B cell (primary cell): Measurements from ENCODE around the gene ZNF786. TPM values are rescaled to one million over a fixed set of nuclear protein-coding genes. Genes with fewer than 3 reads are reported as not detected.

ENCODE experiments used
- ATAC-seq: fragments of 200-7000 bp; cut with Tn5 transposase; one replicate; pipeline ENCODE4 v1.10.0; 2021; ENCODE audit warnings: low read depth, mild to moderate bottlenecking, moderate number of reproducible peaks, moderate library complexity
- CTCF ChIA-PET: fragments of 350-600 bp; sonication (Branson Sonifier 250); formaldehyde crosslinking; loops from one replicate; lab custom pipeline; 2021; ENCODE audit warnings: antibody characterized with exemption, inconsistent platforms; lab: Charles Lee
- POLR2A ChIA-PET: fragments of 350-600 bp; sonication (Branson Sonifier 250); formaldehyde crosslinking; loops from one replicate; lab custom pipeline; 2021; ENCODE audit warnings: antibody characterized with exemption; lab: Charles Lee
- DNase-seq: peaks from one replicate; pipeline ENCODE4 v3.0.0; 2013
- H2AFZ ChIP-seq: 2 replicates; pipeline ENCODE4 v1.6.1; 2012; ENCODE audit warnings: mild to moderate bottlenecking, low read depth, low read length; ENCODE audit not compliant: insufficient read depth, poor library complexity, severe bottlenecking
- H3K27ac ChIP-seq, 2 donors: 1 replicate in 1 of 2; 2 replicates in 1 of 2; pipeline ENCODE4 v1.5.1; 2012 to 2013; ENCODE audit warnings: low read length in 2 of 2, mild to moderate bottlenecking in 2 of 2, moderate library complexity in 1 of 2
- H3K27me3 ChIP-seq, 4 experiments: fragments of 200-600 bp in 1 of 4; sonication (generic) in 1 of 4; replicated peaks in 1 of 4; 1 replicate in 2 of 4; 2 replicates in 2 of 4; pipeline versions ENCODE4 v1.6.1 to v1.7.0; 2013 to 2016; ENCODE audit warnings: low read length in 3 of 4, mild to moderate bottlenecking in 2 of 4, mixed read lengths in 1 of 4, moderate library complexity in 1 of 4; ENCODE audit not compliant: insufficient read depth in 4 of 4, control insufficient read depth in 3 of 4; ENCODE audit errors: control extremely low read depth in 1 of 4
- H3K36me3 ChIP-seq, 2 experiments: replicated peaks in 1 of 2; 1 replicate in 1 of 2; 2 replicates in 1 of 2; pipeline versions ENCODE4 v1.6.1 to v1.7.1; 2013; ENCODE audit warnings: low read length in 1 of 2; ENCODE audit not compliant: insufficient read depth in 2 of 2, control insufficient read depth in 1 of 2; ENCODE audit errors: control extremely low read depth in 1 of 2, extremely low read depth in 1 of 2
- H3K4me1 ChIP-seq, 2 donors: fragments of 200-600 bp in 1 of 2; sonication (generic) in 1 of 2; 1 replicate in 1 of 2; 2 replicates in 1 of 2; pipeline versions ENCODE4 v1.5.1 to v1.6.1; 2013 to 2017; ENCODE audit warnings: low read length in 2 of 2; ENCODE audit not compliant: control insufficient read depth in 2 of 2, insufficient read depth in 2 of 2
- H3K4me2 ChIP-seq: replicated peaks from 2 replicates; pipeline ENCODE3; 2012; ENCODE audit warnings: mild to moderate bottlenecking, low read depth, low read length; ENCODE audit not compliant: poor library complexity, severe bottlenecking
- H3K4me3 ChIP-seq, 5 experiments: fragments of 200-600 bp in 1 of 5; sonication (generic) in 1 of 5; 1 replicate in 3 of 5; 2 replicates in 2 of 5; pipeline versions ENCODE4 v1.5.1 to v1.7.0; 2011 to 2016; ENCODE audit warnings: low read length in 4 of 5, mild to moderate bottlenecking in 4 of 5, low read depth in 2 of 5, control low read depth in 1 of 5, moderate library complexity in 1 of 5; ENCODE audit not compliant: insufficient read depth in 1 of 5; ENCODE audit errors: control extremely low read depth in 1 of 5, extremely low read depth in 1 of 5
- H3K79me2 ChIP-seq: fragments of 200-600 bp; sonication (generic); one replicate; pipeline ENCODE4 v1.6.0; 2016; ENCODE audit warnings: low read length; ENCODE audit not compliant: control insufficient read depth, insufficient read depth
- H3K9ac ChIP-seq: fragments of 200-600 bp; sonication (generic); 2 replicates; pipeline ENCODE4 v1.6.1; 2017; ENCODE audit warnings: mild to moderate bottlenecking, low read length, moderate library complexity
- H3K9me3 ChIP-seq, 3 donors: one replicate each; pipeline versions ENCODE4 v1.6.1 to v1.7.1; 2013; ENCODE audit warnings: low read length in 2 of 3; ENCODE audit not compliant: control insufficient read depth in 2 of 3, insufficient read depth in 1 of 3; ENCODE audit errors: control extremely low read depth in 1 of 3
- H4K20me1 ChIP-seq: 2 replicates; pipeline ENCODE4 v1.6.0; 2012; ENCODE audit warnings: mild to moderate bottlenecking, low read length; ENCODE audit not compliant: insufficient read depth, control insufficient read depth, poor library complexity, severe bottlenecking
- H3K27ac Mint-ChIP-seq: one replicate; pipeline ENCODE4 v1.8.0; 2021; ENCODE audit warnings: mixed read lengths
- H3K27me3 Mint-ChIP-seq: one replicate; pipeline ENCODE4 v1.8.0; 2021; ENCODE audit warnings: mixed read lengths
- H3K4me1 Mint-ChIP-seq: one replicate; pipeline ENCODE4 v1.8.0; 2021; ENCODE audit warnings: mixed read lengths
- H3K4me3 Mint-ChIP-seq: one replicate; pipeline ENCODE4 v1.8.0; 2021; ENCODE audit warnings: mixed read lengths
- H3K9me3 Mint-ChIP-seq: one replicate; pipeline ENCODE4 v1.8.0; 2022; ENCODE audit warnings: mixed read lengths; ENCODE audit not compliant: insufficient read depth
- EZH2 ChIP-seq: IDR thresholded peaks from 2 replicates; pipeline ENCODE4 v1.6.1; 2012; ENCODE audit warnings: borderline replicate concordance, low read depth, mild to moderate bottlenecking, moderate library complexity, low read length; ENCODE audit not compliant: insufficient read depth, poor library complexity, severe bottlenecking
- WGBS: methylation state at CpG from one replicate; pipeline ENCODE4 v1.1.5; 2013; ENCODE audit warnings: missing lambda C conversion rate; ENCODE audit not compliant: insufficient coverage; 5-methylcytosine and 5-hydroxymethylcytosine counted together
- intact Hi-C: fragments of 100-400 bp; cut with micrococcal nuclease; formaldehyde crosslinking; loops from one replicate; pipeline ENCODE4 v1.10.0; 2022
- polyA plus RNA-seq: library from polyadenylated mRNA; depleted of rRNA; stranded (reverse); fragments of >200 nt; gene quantifications from 2 replicates; pipeline ENCODE4 v1.2.3, GENCODE V29; 2012
- total RNA-seq, 2 donors: library from RNA; stranded (reverse); fragments of 120-200 nt in 1 of 2; gene quantifications; 1 replicate in 1 of 2; 2 replicates in 1 of 2; pipeline versions ENCODE4 v1.2.3 to v1.2.4, GENCODE V29; 2013 to 2022
- TF ChIP-seq, protein P1 (sequence below): fragments of 200-600 bp; IDR thresholded peaks from one replicate; pipeline ENCODE4 v1.8.0; 2022; ENCODE audit warnings: antibody characterized with exemption, mild to moderate bottlenecking

ZNF786 gene
- total and polyA plus RNA-seq, 2 donors (not counting 1 experiment from before 2014, with no cell fraction given), result 6.4 to 14.7 TPM

DNA sequence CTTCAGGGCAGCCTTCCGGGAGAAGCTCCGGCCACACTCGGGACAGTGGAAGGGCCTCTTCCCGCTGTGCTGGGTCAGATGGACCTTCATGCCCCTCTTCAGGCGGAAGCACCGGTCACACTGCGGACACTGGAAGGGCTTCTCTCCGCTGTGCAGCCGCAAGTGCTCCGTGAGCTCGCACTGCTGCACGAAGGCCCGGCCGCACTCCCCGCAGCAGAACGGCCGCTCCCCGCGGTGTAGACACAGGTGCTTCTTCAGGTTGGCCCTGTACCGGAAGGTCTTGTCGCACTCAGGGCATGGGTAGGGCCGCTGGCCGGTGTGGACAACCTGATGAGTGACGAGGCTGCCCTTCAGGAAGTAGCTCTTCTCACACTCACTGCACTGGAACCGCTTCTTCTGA is 14.2 kb upstream of the ZNF786 start:
- ChIA-PET CTCF (interaction anchor here (1.0 kb wide), 1 partner anchor 10 kb away, joined by 3 read pairs; no protein-coding TSS in a partner anchor), POLR2A (no interaction called here)
- Histone ChIP-seq H3K4me3 (no peak overlapping the region), H4K20me1 (no peaks in the 10 kb centered on the region), H3K79me2 (no peaks in the 10 kb centered on the region), H3K4me2 (no peak overlapping the region), H3K36me3 (no peaks in the 10 kb centered on the region), H3K27ac (no peak overlapping the region), H2AFZ (no peak overlapping the region), H3K9me3 (no peaks in the 10 kb centered on the region), H3K27me3 (no peaks in the 10 kb centered on the region), H3K4me1 (no peaks in the 10 kb centered on the region), H3K9ac (no peak overlapping the region)
- Mint-ChIP-seq H3K27me3 (no peaks in the 10 kb centered on the region), H3K9me3 (no peaks in the 10 kb centered on the region), H3K4me1 (no peaks in the 10 kb centered on the region), H3K4me3 (no peak overlapping the region), H3K27ac (no peak overlapping the region)
- ATAC-seq (no peak), DNase-seq (no peak)
- WGBS, result over 99% methylated on average over 25 of the region's 25 CpGs
- TF ChIP-seq, protein P1, sequence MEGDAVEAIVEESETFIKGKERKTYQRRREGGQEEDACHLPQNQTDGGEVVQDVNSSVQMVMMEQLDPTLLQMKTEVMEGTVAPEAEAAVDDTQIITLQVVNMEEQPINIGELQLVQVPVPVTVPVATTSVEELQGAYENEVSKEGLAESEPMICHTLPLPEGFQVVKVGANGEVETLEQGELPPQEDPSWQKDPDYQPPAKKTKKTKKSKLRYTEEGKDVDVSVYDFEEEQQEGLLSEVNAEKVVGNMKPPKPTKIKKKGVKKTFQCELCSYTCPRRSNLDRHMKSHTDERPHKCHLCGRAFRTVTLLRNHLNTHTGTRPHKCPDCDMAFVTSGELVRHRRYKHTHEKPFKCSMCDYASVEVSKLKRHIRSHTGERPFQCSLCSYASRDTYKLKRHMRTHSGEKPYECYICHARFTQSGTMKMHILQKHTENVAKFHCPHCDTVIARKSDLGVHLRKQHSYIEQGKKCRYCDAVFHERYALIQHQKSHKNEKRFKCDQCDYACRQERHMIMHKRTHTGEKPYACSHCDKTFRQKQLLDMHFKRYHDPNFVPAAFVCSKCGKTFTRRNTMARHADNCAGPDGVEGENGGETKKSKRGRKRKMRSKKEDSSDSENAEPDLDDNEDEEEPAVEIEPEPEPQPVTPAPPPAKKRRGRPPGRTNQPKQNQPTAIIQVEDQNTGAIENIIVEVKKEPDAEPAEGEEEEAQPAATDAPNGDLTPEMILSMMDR, result no peak
- TF ChIP-seq EZH2, result no peak
- intact Hi-C loops, result no loop called here

DNA sequence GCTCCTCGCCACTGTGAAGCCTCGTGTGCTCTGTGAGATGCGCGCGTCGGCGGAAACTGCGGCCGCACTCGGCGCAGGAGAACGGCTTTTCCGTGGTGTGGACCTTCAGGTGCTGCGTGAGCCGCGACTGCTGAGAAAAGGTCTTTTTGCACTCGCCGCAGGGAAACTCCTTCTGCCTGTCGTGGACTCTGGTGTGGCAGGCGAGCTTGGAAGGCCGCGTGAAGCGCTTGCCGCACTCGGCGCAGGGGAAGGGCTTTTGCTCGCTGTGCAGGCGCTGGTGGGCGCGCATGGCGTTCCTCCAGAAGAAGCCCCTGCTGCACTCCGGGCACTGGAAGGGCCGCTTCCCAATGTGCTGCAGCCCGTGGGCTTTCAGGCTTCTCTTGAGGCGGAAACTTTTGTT is 13.7 kb upstream of the ZNF786 start:
- TF ChIP-seq, protein P1, result no peak
- no peak for TF ChIP-seq EZH2
- Histone ChIP-seq H3K4me3 (no peak overlapping the region), H3K27ac (no peak overlapping the region), H3K9me3 (no peaks in the 10 kb centered on the region), H3K79me2 (no peaks in the 10 kb centered on the region), H3K9ac (no peak overlapping the region), H3K4me2 (no peak overlapping the region), H4K20me1 (no peaks in the 10 kb centered on the region), H3K27me3 (no peaks in the 10 kb centered on the region), H3K36me3 (no peaks in the 10 kb centered on the region), H3K4me1 (no peaks in the 10 kb centered on the region), H2AFZ (no peak overlapping the region)
- CTCF ChIA-PET, result no interaction called here
- no peaks in the 10 kb centered on the region for H3K9me3 Mint-ChIP-seq
- POLR2A ChIA-PET, result no interaction called here
- DNase-seq (no peak), ATAC-seq (no peak)
- no peak overlapping the region for H3K4me3 Mint-ChIP-seq
- WGBS, result 98% methylated on average over 35 of the region's 35 CpGs
- H3K27ac Mint-ChIP-seq, result no peak overlapping the region
- intact Hi-C loops, result no loop called here
- no peaks in the 10 kb centered on the region for H3K4me1 Mint-ChIP-seq
- no peaks in the 10 kb centered on the region for H3K27me3 Mint-ChIP-seq
